ENCODE results near the gene JAKMIP1. TPM values are rescaled to one million over a fixed set of nuclear protein-coding genes. Genes with fewer than 3 reads are reported as not detected.

JAKMIP1 gene
- total RNA-seq, 1 donor from 2014 or later: 0.89 TPM

DNA sequence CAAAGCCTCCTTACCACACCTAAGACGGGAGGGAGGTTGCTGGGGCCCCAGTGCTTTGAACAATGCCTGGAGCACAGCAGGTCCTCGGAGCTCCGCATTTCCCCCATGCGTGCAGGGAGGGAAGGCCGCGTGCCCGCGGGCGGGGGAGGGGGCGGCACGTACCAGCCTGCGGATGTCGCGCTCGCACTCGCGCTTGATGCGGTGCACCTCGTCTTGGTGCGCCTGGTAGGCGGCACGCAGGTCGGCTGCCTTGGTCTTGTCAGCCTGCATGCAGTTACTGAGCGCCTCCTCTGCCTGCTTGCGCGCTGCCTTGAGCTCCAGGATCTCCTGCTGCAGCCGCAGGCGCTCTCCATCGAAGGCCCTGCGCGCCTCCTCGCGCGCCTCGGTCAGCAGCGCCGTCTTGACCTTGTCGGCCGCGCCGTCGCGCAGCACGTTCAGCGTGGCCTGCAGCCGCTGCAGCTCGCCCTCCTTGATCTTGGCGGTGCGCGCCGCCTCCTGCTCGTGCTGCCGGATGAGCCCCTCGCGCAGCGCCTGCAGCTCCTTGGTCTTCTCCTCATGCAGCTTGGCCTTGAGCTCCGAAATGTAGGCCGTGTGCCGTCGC is 94.9 kb downstream of the JAKMIP1 start:
- DNase-seq (ENCODE audit: low spot score, unreplicated experiment): no peak
- Mint-ChIP-seq H3K36me3 (ENCODE audit: insufficient read depth) (no peaks in the 10 kb centered on the region), H3K27me3 (no peaks in the 10 kb centered on the region), H3K4me3 (ENCODE audit: low read depth) (no peak overlapping the region), H3K4me1 (ENCODE audit: low read depth) (peaks cover 18% of the 10 kb centered on the region), H3K9me3 (ENCODE audit: low read depth) (peaks cover 3% of the 10 kb centered on the region), H3K27ac (no peak overlapping the region)
- TF ChIP-seq, protein P1, sequence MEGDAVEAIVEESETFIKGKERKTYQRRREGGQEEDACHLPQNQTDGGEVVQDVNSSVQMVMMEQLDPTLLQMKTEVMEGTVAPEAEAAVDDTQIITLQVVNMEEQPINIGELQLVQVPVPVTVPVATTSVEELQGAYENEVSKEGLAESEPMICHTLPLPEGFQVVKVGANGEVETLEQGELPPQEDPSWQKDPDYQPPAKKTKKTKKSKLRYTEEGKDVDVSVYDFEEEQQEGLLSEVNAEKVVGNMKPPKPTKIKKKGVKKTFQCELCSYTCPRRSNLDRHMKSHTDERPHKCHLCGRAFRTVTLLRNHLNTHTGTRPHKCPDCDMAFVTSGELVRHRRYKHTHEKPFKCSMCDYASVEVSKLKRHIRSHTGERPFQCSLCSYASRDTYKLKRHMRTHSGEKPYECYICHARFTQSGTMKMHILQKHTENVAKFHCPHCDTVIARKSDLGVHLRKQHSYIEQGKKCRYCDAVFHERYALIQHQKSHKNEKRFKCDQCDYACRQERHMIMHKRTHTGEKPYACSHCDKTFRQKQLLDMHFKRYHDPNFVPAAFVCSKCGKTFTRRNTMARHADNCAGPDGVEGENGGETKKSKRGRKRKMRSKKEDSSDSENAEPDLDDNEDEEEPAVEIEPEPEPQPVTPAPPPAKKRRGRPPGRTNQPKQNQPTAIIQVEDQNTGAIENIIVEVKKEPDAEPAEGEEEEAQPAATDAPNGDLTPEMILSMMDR (IDR thresholded peaks at IDR 0.05; ENCODE audit: unreplicated experiment): no peak

- Mint-ChIP-seq H3K27me3 (no peaks in the 10 kb centered on the region), H3K36me3 (ENCODE audit: insufficient read depth) (no peaks in the 10 kb centered on the region), H3K4me3 (ENCODE audit: low read depth) (no peak overlapping the region), H3K9me3 (ENCODE audit: low read depth) (peaks cover 3% of the 10 kb centered on the region), H3K27ac (no peak overlapping the region), H3K4me1 (ENCODE audit: low read depth) (peaks cover 18% of the 10 kb centered on the region)
- TF ChIP-seq, protein P1 (IDR thresholded peaks at IDR 0.05; ENCODE audit: unreplicated experiment): no peak
- no peak for DNase-seq (ENCODE audit: low spot score, unreplicated experiment)
These were observed 95.7 kb downstream of the JAKMIP1 start for GRCh38 chr4:6104541-6105130.

DNA sequence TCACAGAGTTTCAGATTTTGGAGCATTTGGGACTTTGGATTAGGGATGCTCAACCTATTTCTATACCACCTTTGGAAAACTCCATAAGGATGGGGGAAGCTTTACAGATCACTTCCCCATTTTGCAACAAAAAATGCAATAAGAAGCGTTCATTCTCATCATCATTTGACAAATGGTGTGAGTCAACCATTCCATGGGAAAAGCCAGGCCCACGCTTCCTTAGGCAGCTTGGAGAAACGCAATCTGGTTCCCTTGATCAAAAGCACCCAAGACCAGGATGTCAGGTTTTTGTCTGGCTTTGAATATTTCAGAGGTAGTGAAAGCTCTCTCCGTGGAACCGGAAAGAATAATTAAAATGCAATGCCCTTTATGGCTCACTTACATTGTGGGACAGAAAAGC is 102.8 kb downstream of the JAKMIP1 start:
- H3K9me3 Mint-ChIP-seq (ENCODE audit: low read depth): no peaks in the 10 kb centered on the region
- H3K27ac Mint-ChIP-seq: no peak overlapping the region
- TF ChIP-seq, protein P1 (IDR thresholded peaks at IDR 0.05; ENCODE audit: unreplicated experiment): no peak
- no peaks in the 10 kb centered on the region for H3K4me1 Mint-ChIP-seq (ENCODE audit: low read depth)
- no peak overlapping the region for H3K4me3 Mint-ChIP-seq (ENCODE audit: low read depth)
- no peak for DNase-seq (ENCODE audit: low spot score, unreplicated experiment)
- peaks cover 17% of the 10 kb centered on the region for H3K27me3 Mint-ChIP-seq
- H3K36me3 Mint-ChIP-seq (ENCODE audit: insufficient read depth): no peaks in the 10 kb centered on the region

DNA sequence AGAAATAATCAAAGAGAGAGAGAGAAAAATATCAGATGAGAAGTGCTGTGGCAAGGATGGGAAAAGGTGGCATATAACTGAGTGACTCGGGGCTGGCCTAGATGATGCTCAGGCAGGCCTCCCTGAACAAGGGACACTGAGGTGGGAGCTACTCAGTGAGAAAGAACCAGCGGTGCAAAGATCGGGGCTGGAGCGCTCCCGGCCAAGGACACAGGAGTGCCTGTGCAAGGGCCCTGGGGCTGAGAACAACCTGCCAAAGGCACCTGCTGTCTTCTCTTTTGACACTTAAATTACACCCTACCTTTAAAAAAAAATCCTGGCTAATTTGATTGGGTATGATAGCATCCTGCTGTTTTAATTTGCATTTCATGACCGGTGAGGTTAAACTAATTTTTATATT is 104.5 kb downstream of the JAKMIP1 start:
- TF ChIP-seq, protein P1 (IDR thresholded peaks at IDR 0.05; ENCODE audit: unreplicated experiment): no peak
- peaks cover 25% of the 10 kb centered on the region for H3K27me3 Mint-ChIP-seq
- no peaks in the 10 kb centered on the region for H3K4me1 Mint-ChIP-seq (ENCODE audit: low read depth)
- H3K36me3 Mint-ChIP-seq (ENCODE audit: insufficient read depth): no peaks in the 10 kb centered on the region
- no peak for DNase-seq (ENCODE audit: low spot score, unreplicated experiment)
- H3K9me3 Mint-ChIP-seq (ENCODE audit: low read depth): no peaks in the 10 kb centered on the region
- H3K4me3 Mint-ChIP-seq (ENCODE audit: low read depth): no peak overlapping the region
- H3K27ac Mint-ChIP-seq: no peak overlapping the region

DNA sequence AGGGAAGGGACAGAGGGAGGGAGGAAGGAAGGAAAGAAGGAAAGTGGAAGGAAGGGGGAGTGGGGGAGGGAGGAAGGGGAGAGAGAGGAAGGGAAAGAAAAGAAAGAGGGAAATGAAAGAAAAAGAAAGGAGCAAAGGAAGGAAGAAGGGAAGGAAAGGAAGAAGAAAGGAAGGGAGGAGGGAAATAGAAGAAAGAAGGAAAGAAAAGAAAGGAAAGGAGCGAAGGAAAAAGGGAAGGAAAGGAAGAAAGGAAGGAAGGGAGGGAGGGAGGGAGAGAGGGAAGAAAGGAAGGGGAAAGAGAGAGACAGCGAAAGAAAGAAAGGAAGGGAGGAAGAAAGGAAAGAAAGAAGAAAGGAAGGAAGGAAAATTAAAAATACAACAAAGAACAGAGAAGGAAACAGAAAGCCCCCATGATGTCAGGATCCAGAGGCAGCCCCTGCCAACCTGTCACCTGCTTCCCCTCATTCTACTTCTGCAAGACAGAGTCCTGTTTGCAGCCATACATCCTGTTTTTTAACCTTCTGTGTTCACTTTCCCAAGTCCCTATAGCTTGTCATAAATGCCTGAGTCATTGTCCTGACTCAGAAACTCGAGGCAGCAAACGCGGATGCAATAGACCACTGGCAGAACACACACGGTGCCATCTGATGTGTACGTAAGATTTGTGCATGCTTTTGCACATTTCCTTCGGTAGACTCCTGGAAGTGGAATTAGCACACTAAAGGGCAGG is 105.2 kb downstream of the JAKMIP1 start:
- Mint-ChIP-seq H3K4me3 (ENCODE audit: low read depth) (no peak overlapping the region), H3K4me1 (ENCODE audit: low read depth) (no peaks in the 10 kb centered on the region), H3K36me3 (ENCODE audit: insufficient read depth) (no peaks in the 10 kb centered on the region), H3K27ac (no peak overlapping the region), H3K9me3 (ENCODE audit: low read depth) (no peaks in the 10 kb centered on the region), H3K27me3 (peaks cover 25% of the 10 kb centered on the region)
- DNase-seq (ENCODE audit: low spot score, unreplicated experiment): no peak
- TF ChIP-seq, protein P1 (IDR thresholded peaks at IDR 0.05; ENCODE audit: unreplicated experiment): no peak

Data from progenitor cell of endocrine pancreas (in vitro differentiated cells).